ENCODE data around the gene KEL.

DNA sequence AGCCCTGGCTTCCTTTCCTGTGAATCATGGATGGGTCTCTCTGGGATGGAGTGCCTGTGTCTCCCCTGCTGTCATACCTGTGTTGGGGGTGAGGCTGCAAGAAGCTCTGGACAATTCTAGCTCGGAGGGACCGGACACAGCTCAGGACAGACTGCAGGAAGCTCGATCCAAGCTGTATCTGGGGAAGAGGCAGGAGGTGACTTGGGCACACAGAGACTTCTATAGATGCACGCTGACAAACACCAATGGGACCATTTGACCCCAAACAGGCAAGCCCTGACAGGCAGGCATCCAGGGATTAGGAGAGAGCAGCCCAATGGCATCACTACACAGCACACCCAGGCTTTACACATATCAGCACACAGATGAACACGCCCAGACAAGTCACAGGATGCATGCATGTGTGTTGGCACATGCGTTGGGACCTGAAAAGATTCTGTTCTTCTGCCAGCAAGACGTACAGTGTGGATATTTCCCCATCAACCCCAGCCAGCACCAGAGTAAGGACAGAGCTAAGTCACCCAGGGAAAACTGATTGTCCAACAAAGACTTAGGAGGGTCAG is 18.4 kb downstream of the KEL start:
- TF ChIP-seq, protein P1, sequence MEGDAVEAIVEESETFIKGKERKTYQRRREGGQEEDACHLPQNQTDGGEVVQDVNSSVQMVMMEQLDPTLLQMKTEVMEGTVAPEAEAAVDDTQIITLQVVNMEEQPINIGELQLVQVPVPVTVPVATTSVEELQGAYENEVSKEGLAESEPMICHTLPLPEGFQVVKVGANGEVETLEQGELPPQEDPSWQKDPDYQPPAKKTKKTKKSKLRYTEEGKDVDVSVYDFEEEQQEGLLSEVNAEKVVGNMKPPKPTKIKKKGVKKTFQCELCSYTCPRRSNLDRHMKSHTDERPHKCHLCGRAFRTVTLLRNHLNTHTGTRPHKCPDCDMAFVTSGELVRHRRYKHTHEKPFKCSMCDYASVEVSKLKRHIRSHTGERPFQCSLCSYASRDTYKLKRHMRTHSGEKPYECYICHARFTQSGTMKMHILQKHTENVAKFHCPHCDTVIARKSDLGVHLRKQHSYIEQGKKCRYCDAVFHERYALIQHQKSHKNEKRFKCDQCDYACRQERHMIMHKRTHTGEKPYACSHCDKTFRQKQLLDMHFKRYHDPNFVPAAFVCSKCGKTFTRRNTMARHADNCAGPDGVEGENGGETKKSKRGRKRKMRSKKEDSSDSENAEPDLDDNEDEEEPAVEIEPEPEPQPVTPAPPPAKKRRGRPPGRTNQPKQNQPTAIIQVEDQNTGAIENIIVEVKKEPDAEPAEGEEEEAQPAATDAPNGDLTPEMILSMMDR (IDR thresholded peaks at IDR 0.05): no peak
- TF ChIP-seq ZFX (IDR thresholded peaks at IDR 0.05; ENCODE audit: borderline replicate concordance): no peak

All from 22Rv1 (cell line).